OCI-LY3 (cell line): ENCODE data around the gene SPOCK1.

ENCODE experiments used
- H2AFZ ChIP-seq: fragments of 200-600, 300-600 bp; shearing (Covaris generic); 2 replicates; pipeline ENCODE4 v1.6.0; 2014; ENCODE audit warnings: antibody characterized with exemption, low read depth, low read length
- H3K27ac ChIP-seq: fragments of 200-600, 300-600 bp; sonication (generic); 2 replicates; pipeline ENCODE4 v1.5.1; 2014; ENCODE audit warnings: mild to moderate bottlenecking, low read length, moderate library complexity, mixed read lengths
- H3K27me3 ChIP-seq: fragments of 200-600, 300-600 bp; sonication (generic); 2 replicates; pipeline ENCODE4 v1.6.1; 2014; ENCODE audit warnings: low read depth, low read length, mixed read lengths
- H3K36me3 ChIP-seq: fragments of 200-600, 300-600 bp; sonication (generic); replicated peaks from 2 replicates; pipeline ENCODE3; 2014; ENCODE audit warnings: low read depth, low read length, mixed read lengths
- H3K4me1 ChIP-seq: fragments of 300-600, 200-600 bp; sonication (generic); 2 replicates; pipeline ENCODE4 v1.6.1; 2014; ENCODE audit warnings: low read length, mixed read lengths
- H3K4me2 ChIP-seq: fragments of 200-600, 300-600 bp; sonication (generic); 2 replicates; pipeline ENCODE4 v1.6.1; 2014; ENCODE audit warnings: low read length, mixed read lengths
- H3K4me3 ChIP-seq: fragments of 300-600, 200-600 bp; sonication (generic); 2 replicates; pipeline ENCODE4 v1.5.1; 2014; ENCODE audit warnings: antibody characterized with exemption, mild to moderate bottlenecking, low read length, moderate library complexity
- H3K79me2 ChIP-seq: fragments of 300-600, 200-600 bp; shearing (Covaris generic); 2 replicates; pipeline ENCODE4 v1.6.1; 2014; ENCODE audit warnings: mild to moderate bottlenecking, low read length, mixed read lengths
- H3K9ac ChIP-seq: fragments of 300-600, 200-600 bp; shearing (Covaris generic); 2 replicates; pipeline ENCODE4 v1.6.0; 2014; ENCODE audit warnings: mild to moderate bottlenecking, low read length, moderate library complexity
- H3K9me3 ChIP-seq: fragments of 200-600, 300-600 bp; shearing (Covaris generic); 2 replicates; pipeline ENCODE4 v1.6.1; 2014; ENCODE audit warnings: low read length, mixed read lengths; ENCODE audit not compliant: insufficient read depth
- H4K20me1 ChIP-seq: fragments of 200-600, 300-600 bp; sonication (generic); 2 replicates; pipeline ENCODE4 v1.6.1; 2016; ENCODE audit warnings: low read length, mixed read lengths; ENCODE audit not compliant: insufficient read depth
- EZH2phosphoT487 ChIP-seq: fragments of 200-600 bp; shearing (Covaris generic); IDR thresholded peaks from 2 replicates; pipeline ENCODE4 v1.6.1; 2018; ENCODE audit warnings: antibody characterized with exemption, mixed run types, low read depth
- TF ChIP-seq, protein P1 (sequence below): fragments of 200-600, 300-600 bp; sonication (generic); IDR thresholded peaks from 2 replicates; pipeline ENCODE4 v1.5.1; 2014; ENCODE audit warnings: antibody characterized with exemption, low read length, low read depth

The SPOCK1 gene

DNA sequence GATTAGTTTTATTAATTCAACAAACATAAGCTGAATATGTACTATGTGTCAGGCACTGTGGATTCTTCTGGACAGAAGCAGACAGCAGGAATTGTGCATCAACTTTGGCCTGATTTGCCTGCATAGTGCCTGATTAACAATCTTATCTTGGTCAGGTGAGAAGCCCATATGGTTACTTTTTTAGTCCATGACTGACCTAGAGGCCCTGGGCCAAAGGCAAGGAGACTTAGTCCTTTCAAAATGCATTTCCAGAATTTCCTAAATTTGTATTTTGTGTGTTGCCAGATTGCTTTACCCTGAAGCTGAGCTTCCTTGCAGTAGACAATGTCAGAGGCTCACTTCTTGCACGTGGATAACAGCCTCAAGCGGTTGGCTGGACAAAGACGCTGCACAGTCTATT, 286.7 kb downstream of the SPOCK1 start:
- no peaks in the 10 kb centered on the region for H3K36me3 ChIP-seq
- H3K79me2 ChIP-seq = no peaks in the 10 kb centered on the region
- H2AFZ ChIP-seq = no peak overlapping the region
- no peaks in the 10 kb centered on the region for H3K27me3 ChIP-seq
- no peak overlapping the region for H3K9ac ChIP-seq
- H3K4me2 ChIP-seq = no peak overlapping the region
- H4K20me1 ChIP-seq = no peaks in the 10 kb centered on the region
- H3K4me3 ChIP-seq = no peak overlapping the region
- no peaks in the 10 kb centered on the region for H3K9me3 ChIP-seq
- H3K27ac ChIP-seq = no peak overlapping the region
- TF ChIP-seq EZH2phosphoT487 = no peak
- TF ChIP-seq, protein P1, sequence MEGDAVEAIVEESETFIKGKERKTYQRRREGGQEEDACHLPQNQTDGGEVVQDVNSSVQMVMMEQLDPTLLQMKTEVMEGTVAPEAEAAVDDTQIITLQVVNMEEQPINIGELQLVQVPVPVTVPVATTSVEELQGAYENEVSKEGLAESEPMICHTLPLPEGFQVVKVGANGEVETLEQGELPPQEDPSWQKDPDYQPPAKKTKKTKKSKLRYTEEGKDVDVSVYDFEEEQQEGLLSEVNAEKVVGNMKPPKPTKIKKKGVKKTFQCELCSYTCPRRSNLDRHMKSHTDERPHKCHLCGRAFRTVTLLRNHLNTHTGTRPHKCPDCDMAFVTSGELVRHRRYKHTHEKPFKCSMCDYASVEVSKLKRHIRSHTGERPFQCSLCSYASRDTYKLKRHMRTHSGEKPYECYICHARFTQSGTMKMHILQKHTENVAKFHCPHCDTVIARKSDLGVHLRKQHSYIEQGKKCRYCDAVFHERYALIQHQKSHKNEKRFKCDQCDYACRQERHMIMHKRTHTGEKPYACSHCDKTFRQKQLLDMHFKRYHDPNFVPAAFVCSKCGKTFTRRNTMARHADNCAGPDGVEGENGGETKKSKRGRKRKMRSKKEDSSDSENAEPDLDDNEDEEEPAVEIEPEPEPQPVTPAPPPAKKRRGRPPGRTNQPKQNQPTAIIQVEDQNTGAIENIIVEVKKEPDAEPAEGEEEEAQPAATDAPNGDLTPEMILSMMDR = no peak
- H3K4me1 ChIP-seq = no peaks in the 10 kb centered on the region

DNA sequence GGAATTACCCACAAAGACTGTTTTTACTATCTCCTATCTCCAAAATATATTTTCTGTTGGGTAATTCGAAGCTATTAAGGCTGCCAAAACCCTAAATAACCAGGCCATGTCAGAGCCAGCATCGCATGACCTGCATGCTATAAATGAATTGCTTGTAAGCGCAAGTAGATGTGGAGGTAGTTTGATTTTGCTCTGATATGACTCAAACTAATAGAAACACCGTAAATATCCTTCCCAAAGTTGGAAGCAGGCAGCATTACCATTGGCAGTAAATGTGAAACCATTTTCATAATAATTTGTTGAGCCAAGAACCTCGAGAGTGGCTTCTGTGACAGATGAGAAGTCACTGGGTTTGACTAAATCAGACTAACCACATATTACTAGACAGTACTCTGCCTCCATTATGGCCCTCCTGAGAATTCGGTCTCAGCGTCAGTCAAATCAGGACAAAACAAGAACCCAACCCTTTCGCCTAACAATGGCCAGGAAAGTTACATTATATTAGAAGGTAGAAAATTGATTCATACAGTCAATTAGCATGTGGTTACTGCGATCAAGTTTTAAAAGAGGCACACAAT, 289.8 kb downstream of the SPOCK1 start:
- no peak overlapping the region for H3K27ac ChIP-seq

DNA sequence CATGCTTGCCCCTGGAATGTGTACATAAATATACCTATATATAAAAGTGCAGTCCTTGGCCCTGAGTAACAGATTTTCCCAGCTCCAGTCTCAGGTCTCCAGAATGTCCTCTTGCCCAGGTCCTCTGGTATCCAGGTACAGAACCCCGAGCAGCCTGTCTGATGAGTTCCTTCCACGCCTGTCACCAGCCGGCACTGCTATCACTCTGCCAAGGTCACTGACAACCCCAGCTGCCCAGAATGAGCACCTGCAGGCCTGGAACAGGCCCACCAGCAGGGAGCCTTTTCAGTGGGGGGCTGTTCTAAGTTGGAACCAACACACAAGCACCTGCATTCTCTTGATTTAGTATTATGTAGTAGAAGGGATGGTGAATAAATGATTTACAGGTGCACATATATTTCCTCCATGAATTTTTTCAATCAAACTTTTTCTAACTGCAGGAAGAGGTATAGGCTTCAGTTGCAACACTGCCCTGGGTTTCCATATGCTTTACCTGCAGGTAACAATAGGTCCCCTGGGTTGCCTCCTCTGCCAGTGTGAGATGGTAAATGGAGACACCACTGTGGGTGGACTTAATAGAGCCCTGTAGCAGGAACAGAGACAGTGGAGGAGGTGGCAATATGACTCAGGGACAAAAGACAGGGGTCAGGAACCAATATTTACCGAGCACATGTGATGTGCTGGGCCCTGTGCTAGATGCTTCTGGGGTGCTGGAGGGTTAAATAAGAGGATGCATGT, 291.9 kb downstream of the SPOCK1 start:
- Histone ChIP-seq H2AFZ (no peak overlapping the region), H4K20me1 (no peaks in the 10 kb centered on the region), H3K9ac (no peak overlapping the region), H3K79me2 (no peaks in the 10 kb centered on the region), H3K36me3 (no peaks in the 10 kb centered on the region), H3K4me1 (no peaks in the 10 kb centered on the region), H3K4me3 (no peak overlapping the region), H3K4me2 (no peak overlapping the region), H3K27me3 (no peaks in the 10 kb centered on the region), H3K27ac (no peak overlapping the region), H3K9me3 (no peaks in the 10 kb centered on the region)
- no peak for TF ChIP-seq EZH2phosphoT487
- TF ChIP-seq, protein P1 = no peak

More for the DNA sequence above, 289.8 kb downstream of the SPOCK1 start:
- H3K9ac ChIP-seq = no peak overlapping the region
- no peaks in the 10 kb centered on the region for H3K36me3 ChIP-seq
- no peaks in the 10 kb centered on the region for H3K27me3 ChIP-seq
- no peaks in the 10 kb centered on the region for H4K20me1 ChIP-seq
- H3K79me2 ChIP-seq = no peaks in the 10 kb centered on the region
- H3K4me3 ChIP-seq = no peak overlapping the region
- no peak for TF ChIP-seq EZH2phosphoT487
- TF ChIP-seq, protein P1 = no peak
- no peak overlapping the region for H3K4me2 ChIP-seq
- H3K4me1 ChIP-seq = no peaks in the 10 kb centered on the region
- no peak overlapping the region for H2AFZ ChIP-seq
- H3K9me3 ChIP-seq = no peaks in the 10 kb centered on the region

DNA sequence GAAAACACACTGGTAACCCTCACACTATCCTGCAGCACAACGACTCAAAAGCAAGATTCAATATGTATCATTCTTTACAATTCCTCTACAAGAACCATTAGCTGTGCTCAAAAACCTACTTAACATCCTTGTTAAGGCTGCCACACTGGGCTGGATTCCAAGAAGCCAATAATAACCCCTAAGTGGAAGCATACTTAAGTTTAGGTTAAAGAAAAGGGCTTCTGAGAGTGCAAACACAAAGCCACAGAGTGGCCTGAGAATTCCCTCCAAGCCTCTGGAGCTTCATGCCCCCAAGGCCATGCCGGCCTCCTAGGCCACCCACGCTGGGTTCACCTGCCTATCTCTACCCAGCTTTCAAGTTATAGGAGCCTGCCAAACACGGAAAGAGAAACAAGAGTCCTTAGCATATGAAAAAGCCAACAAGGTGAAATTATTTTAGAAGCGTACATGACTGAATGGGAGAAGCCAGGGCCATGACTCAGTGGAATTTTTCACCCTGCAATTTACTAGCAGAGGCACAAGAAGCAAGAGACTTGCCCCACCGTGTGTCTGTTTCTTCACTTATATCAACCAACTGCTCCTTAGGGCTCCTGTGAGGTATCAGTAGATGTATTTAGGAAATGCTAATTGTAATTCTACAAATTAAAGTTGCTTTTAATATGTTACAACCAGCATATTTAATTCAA, 293.0 kb downstream of the SPOCK1 start:
- H3K9ac ChIP-seq = no peak overlapping the region
- H3K79me2 ChIP-seq = no peaks in the 10 kb centered on the region
- no peaks in the 10 kb centered on the region for H3K4me1 ChIP-seq
- H3K9me3 ChIP-seq = no peaks in the 10 kb centered on the region
- H4K20me1 ChIP-seq = no peaks in the 10 kb centered on the region
- no peak overlapping the region for H3K4me2 ChIP-seq
- no peaks in the 10 kb centered on the region for H3K27me3 ChIP-seq
- no peak overlapping the region for H3K27ac ChIP-seq
- no peaks in the 10 kb centered on the region for H3K36me3 ChIP-seq
- H2AFZ ChIP-seq = no peak overlapping the region
- no peak overlapping the region for H3K4me3 ChIP-seq
- TF ChIP-seq EZH2phosphoT487 = no peak
- TF ChIP-seq, protein P1 = no peak
